ENCODE measurements around the gene PARD3.

PARD3 gene

DNA sequence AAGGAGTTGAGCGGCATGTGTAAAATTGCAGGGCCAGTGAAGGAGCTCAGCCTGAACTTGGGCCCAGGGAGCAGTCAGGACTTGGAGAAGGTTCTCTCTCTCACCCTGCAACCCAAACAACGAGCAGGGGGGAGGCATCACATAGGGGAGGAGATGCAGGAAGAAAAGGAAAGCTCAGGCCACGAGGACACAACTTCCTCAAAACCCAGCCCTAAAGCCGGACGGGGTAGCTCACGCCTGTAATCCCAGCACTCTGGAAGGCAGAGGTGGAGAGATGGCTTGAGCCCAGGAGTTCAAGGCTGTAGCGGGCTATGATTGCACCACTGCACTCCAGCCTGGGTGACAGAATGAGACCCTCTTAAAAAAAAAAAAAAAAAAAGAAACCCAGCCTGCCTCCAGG is 629.1 kb downstream of the PARD3 start:
- no peak overlapping the region for H3K4me3 ChIP-seq (ENCODE audit: low read depth, low read length)
- TF ChIP-seq, protein P1, sequence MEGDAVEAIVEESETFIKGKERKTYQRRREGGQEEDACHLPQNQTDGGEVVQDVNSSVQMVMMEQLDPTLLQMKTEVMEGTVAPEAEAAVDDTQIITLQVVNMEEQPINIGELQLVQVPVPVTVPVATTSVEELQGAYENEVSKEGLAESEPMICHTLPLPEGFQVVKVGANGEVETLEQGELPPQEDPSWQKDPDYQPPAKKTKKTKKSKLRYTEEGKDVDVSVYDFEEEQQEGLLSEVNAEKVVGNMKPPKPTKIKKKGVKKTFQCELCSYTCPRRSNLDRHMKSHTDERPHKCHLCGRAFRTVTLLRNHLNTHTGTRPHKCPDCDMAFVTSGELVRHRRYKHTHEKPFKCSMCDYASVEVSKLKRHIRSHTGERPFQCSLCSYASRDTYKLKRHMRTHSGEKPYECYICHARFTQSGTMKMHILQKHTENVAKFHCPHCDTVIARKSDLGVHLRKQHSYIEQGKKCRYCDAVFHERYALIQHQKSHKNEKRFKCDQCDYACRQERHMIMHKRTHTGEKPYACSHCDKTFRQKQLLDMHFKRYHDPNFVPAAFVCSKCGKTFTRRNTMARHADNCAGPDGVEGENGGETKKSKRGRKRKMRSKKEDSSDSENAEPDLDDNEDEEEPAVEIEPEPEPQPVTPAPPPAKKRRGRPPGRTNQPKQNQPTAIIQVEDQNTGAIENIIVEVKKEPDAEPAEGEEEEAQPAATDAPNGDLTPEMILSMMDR (IDR thresholded peaks at IDR 0.05; ENCODE audit: low read depth, low read length) = no peak
- in situ Hi-C loops (cut with HindIII; ENCODE audit: low sequenced_read_pairs) = no loop called here
- DNase-seq (ENCODE audit: low read depth, low spot score) = no peak

DNA sequence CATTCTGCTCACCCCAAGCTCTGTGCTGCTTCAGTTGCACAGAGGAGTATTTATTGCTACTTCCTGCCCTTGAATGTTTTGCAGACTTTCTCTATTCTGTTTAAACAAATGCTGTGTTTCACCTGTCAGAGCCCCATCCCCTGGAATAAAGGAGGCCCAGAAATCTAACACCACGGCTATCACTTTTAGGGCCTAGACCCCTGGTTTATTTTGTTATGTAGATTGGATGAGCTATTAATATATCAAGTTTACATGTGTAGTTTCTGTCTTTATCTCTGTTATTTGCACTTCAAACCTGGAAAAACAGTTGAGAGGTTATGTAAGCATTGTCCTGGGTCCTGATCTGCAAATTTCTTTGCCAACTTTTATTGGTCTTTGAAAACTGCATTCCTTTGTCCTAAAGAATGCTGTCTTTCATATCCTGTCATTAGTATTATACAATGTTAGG is 630.1 kb downstream of the PARD3 start:
- TF ChIP-seq, protein P1 (IDR thresholded peaks at IDR 0.05; ENCODE audit: low read depth, low read length) = no peak
- no peak overlapping the region for H3K4me3 ChIP-seq (ENCODE audit: low read depth, low read length)
- in situ Hi-C loops (cut with HindIII; ENCODE audit: low sequenced_read_pairs) = no loop called here
- DNase-seq (ENCODE audit: low read depth, low spot score) = no peak

DNA sequence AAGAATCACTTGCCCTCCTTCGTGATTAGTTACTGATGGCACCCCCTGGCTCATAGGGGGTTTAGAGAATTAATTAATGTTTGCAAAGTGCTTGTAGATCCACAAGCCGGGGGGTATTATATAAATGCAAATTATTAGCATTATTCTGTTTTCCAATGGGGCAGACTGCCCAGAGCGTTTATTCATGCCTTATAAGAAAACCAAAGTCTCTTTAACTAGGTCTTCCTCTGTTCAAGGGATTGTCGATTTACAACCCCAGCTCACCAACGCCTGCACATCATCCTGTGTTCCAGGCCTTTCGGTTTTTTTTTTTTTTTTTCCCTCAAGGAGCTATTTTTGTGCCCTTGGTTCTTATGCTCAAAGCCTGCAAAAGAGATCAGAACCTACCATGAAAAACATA is 630.7 kb downstream of the PARD3 start:
- in situ Hi-C loops (cut with HindIII; ENCODE audit: low sequenced_read_pairs) = no loop called here
- no peak for DNase-seq (ENCODE audit: low read depth, low spot score)
- no peak overlapping the region for H3K4me3 ChIP-seq (ENCODE audit: low read depth, low read length)
- TF ChIP-seq, protein P1 (IDR thresholded peaks at IDR 0.05; ENCODE audit: low read depth, low read length) = no peak

DNA sequence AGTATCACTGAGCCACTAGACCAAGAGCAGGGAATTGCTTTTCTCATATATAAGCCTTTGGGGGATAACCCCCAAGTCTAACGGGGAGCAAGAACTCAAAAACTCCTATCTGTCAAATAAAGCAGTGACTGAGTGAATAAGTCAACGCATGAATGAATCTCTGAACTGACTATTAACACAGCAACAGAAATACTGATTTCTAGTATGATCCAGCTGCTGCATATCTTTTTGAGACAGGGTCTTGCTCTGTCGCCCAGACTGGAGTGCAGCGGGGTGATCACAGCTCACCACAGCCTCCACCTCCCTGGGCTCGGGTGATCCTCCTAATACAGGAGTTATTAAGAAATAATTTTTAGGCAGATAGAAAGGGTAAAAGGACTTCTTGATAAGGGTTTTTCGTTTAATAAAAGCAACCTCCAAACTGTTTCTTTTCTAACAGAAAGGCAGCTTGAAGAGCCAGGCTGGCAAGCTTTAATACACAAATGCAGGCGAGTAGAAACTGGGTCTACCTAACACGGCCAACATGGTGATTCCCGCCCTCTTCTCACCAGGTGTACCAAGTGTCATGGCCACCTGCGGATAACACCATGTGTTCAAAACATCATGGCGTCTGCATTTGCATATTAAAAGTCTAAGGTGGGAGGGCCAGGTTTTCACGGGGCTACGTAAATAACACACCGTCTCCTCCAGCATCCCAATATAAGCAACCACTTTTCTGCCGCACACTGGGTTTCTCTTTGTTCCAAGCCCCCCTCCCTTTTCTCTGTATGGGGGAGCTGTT is 631.9 kb downstream of the PARD3 start:
- no peak for DNase-seq (ENCODE audit: low read depth, low spot score)
- TF ChIP-seq, protein P1 (IDR thresholded peaks at IDR 0.05; ENCODE audit: low read depth, low read length) = no peak
- no peak overlapping the region for H3K4me3 ChIP-seq (ENCODE audit: low read depth, low read length)
- in situ Hi-C loops (cut with HindIII; ENCODE audit: low sequenced_read_pairs) = no loop called here

DNA sequence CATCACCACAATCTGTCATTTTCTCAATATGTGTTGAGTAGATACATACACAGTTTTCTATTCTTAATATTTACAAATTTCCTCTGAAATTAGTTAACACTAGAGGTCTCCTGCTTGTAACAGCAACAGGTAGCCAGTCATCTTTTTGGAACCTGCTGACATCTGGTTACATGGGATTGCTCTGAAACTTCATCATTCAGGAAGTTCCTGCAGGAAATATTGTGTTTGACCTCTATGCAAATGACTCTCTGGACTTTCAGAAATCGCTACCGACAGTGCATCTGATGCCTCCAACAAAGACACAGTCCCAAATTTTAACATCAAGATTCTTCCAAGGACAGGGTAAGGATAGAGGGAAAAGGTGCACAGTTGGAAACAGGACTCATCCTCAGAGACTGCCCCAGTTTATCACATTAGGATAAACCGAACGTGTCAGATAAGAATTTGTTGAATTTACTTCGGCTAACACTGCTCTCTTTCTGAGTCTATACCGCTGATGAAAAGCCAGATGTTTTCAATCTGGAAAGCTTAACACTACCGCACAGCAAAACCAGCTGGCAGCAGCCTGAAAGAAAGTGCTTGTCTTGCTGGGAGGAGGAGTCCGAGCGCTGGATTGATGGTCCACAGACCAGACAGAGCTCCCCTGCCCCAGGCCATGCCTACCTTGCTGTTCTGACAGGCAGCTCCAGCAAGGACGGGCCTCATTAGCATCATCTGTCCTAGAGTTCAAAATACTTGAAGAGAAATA is 633.4 kb downstream of the PARD3 start:
- no peak overlapping the region for H3K4me3 ChIP-seq (ENCODE audit: low read depth, low read length)
- peak; percentile 12 for DNase-seq (ENCODE audit: low read depth, low spot score)
- TF ChIP-seq, protein P1 (IDR thresholded peaks at IDR 0.05; ENCODE audit: low read depth, low read length) = no peak
- in situ Hi-C loops (cut with HindIII; ENCODE audit: low sequenced_read_pairs) = no loop called here

DNA sequence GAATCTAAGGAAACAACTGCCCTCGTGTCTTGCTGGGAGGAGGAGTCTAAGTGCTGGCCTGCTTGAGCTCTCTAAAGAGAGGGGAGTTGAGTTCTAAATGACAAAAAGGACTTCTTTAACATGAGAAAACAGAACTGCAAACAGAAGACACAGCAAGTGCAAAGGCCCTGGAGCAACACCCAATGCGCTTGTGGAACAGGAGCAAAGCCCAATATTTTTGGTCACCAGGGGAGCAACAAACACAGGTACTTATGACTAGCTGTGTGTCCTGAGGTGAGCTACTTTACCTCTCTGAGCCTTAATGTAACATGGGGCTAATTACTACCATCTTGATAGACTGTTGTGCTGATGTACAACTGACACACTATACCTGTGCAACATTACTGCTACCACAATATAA is 634.3 kb downstream of the PARD3 start:
- no peak for DNase-seq (ENCODE audit: low read depth, low spot score)
- TF ChIP-seq, protein P1 (IDR thresholded peaks at IDR 0.05; ENCODE audit: low read depth, low read length) = no peak
- no peak overlapping the region for H3K4me3 ChIP-seq (ENCODE audit: low read depth, low read length)
- in situ Hi-C loops (cut with HindIII; ENCODE audit: low sequenced_read_pairs) = no loop called here
